HepG2 (cell line): ENCODE measurements around the gene DNMT1. TPM values are rescaled to one million over a fixed set of nuclear protein-coding genes. Genes with fewer than 3 reads are reported as not detected.

ENCODE experiments used
- ATAC-seq: fragments of 200-7000 bp; cut with Tn5 transposase; 3 replicates; pipeline ENCODE4 v1.9.1; 2020; ENCODE audit warnings: mild to moderate bottlenecking, moderate library complexity
- BruUV-seq: library from RNA; stranded (reverse); fragments of 400-500 nt; replicated peaks from 2 replicates; lab custom pipeline; 2021; lab: Mats Ljungman, UMichigan
- CTCF ChIA-PET: fragments of 300-600 bp; formaldehyde crosslinking; extraction: SDS; loops from one replicate; lab custom pipeline; 2021; ENCODE audit warnings: low total read pairs, inconsistent platforms, low intra/inter-chr PET ratio; lab: Yijun Ruan, JAX
- POLR2A ChIA-PET: fragments of 350-600 bp; sonication (Branson Sonifier 250); formaldehyde crosslinking; loops from one replicate; lab custom pipeline; 2020; ENCODE audit warnings: antibody characterized with exemption, inconsistent platforms; lab: Yijun Ruan, JAX
- DNase-seq: peaks from one replicate; pipeline ENCODE4 v3.0.0-alpha.2; 2015; ENCODE audit warnings: low spot score
- FAIRE-seq: peaks from 3 replicates; lab custom pipeline; 2011; peaks lifted over from hg19 to GRCh38; lab: Jason Lieb, UNC
- H2AFZ ChIP-seq: one replicate; pipeline ENCODE4 v1.6.1; 2011; ENCODE audit warnings: low read length, inconsistent platforms
- H3K27ac ChIP-seq: fragments of 300-600 bp; 3 replicates; pipeline ENCODE4 v1.8.0; 2011; ENCODE audit warnings: mixed run types, mild to moderate bottlenecking, mixed read lengths, low read length, inconsistent platforms; ENCODE audit not compliant: insufficient read depth; ENCODE audit errors: extremely low read length
- H3K27me3 ChIP-seq, 2 experiments: fragments of 200-600 bp in 1 of 2; 2 replicates in 1 of 2; 3 replicates in 1 of 2; pipeline versions ENCODE4 v1.6.0 to v1.8.0; 2011; ENCODE audit warnings: low read length in 2 of 2, mild to moderate bottlenecking in 2 of 2, moderate library complexity in 2 of 2, inconsistent platforms in 1 of 2; ENCODE audit not compliant: insufficient read depth in 2 of 2, control insufficient read depth in 1 of 2
- H3K36me3 ChIP-seq, 2 experiments: fragments of 200-600 bp in 1 of 2; replicated peaks in 1 of 2; 2 replicates in 1 of 2; 3 replicates in 1 of 2; pipeline versions ENCODE4 v1.5.1 to v1.8.0; 2011; ENCODE audit warnings: low read length in 2 of 2, inconsistent platforms in 1 of 2; ENCODE audit not compliant: insufficient read depth in 2 of 2, control insufficient read depth in 1 of 2
- H3K4me1 ChIP-seq: 2 replicates; pipeline ENCODE4 v1.5.1; 2012; ENCODE audit warnings: low read length, inconsistent platforms; ENCODE audit not compliant: insufficient read depth
- H3K4me2 ChIP-seq: 2 replicates; pipeline ENCODE4 v1.6.0; 2011; ENCODE audit warnings: low read depth, low read length, inconsistent platforms
- H3K4me3 ChIP-seq, 3 experiments: fragments of 200-600 bp in 1 of 3; sonication (generic), shearing (Covaris generic) in 1 of 3; replicated peaks in 1 of 3; 2 replicates each; pipeline ENCODE4 v1.5.1; 2011 to 2016; ENCODE audit warnings: low read length in 3 of 3, inconsistent platforms in 2 of 3, low read depth in 2 of 3, mild to moderate bottlenecking in 2 of 3, control low read depth in 1 of 3, mixed read lengths in 1 of 3; ENCODE audit not compliant: insufficient read depth in 1 of 3
- H3K79me2 ChIP-seq: one replicate; pipeline ENCODE4 v1.6.1; 2011; ENCODE audit warnings: low read length, inconsistent platforms; ENCODE audit not compliant: insufficient read depth
- H3K9ac ChIP-seq: 2 replicates; pipeline ENCODE4 v1.6.0; 2011; ENCODE audit warnings: mild to moderate bottlenecking, low read depth, low read length, inconsistent platforms; ENCODE audit not compliant: insufficient read depth
- H3K9me3 ChIP-seq: 2 replicates; pipeline ENCODE4 v1.5.1; 2012; ENCODE audit warnings: mild to moderate bottlenecking, low read length
- H4K20me1 ChIP-seq: 2 replicates; pipeline ENCODE4 v1.6.0; 2011; ENCODE audit warnings: inconsistent platforms, mild to moderate bottlenecking, low read length, moderate library complexity; ENCODE audit not compliant: insufficient read depth
- AGO1 ChIP-seq: fragments of 200-400 bp; formaldehyde crosslinking; IDR thresholded peaks from 2 replicates; pipeline ENCODE4 v1.6.1; 2017; ENCODE audit warnings: mild to moderate bottlenecking, low read depth, low read length, moderate library complexity; ENCODE audit not compliant: poor library complexity, severe bottlenecking
- CCDC6 ChIP-seq: sonication (generic); formaldehyde crosslinking; IDR thresholded peaks from 2 replicates; pipeline ENCODE4 v1.8.1; 2022; ENCODE audit warnings: mild to moderate bottlenecking, missing genetic modification reagents, moderate library complexity
- CHCHD3 ChIP-seq: sonication (generic); formaldehyde crosslinking; IDR thresholded peaks from 2 replicates; pipeline ENCODE4 v1.8.0; 2022; ENCODE audit warnings: mild to moderate bottlenecking, missing genetic modification reagents, moderate library complexity
- IRF2 ChIP-seq: IDR thresholded peaks from 2 replicates; pipeline ENCODE4 v1.6.1; 2018; ENCODE audit warnings: missing genetic modification reagents, missing compliant biosample characterization
- LCORL ChIP-seq, 2 experiments: fragments of 450-650 bp in 1 of 2; sonication (generic) in 1 of 2; formaldehyde crosslinking in 1 of 2; IDR thresholded peaks; 2 replicates each; pipeline versions ENCODE4 v1.5.0 to v1.6.1; 2017 to 2020; ENCODE audit warnings: antibody characterized with exemption in 1 of 2, missing genetic modification reagents in 1 of 2
- MIER3 ChIP-seq: IDR thresholded peaks from 2 replicates; pipeline ENCODE4 v1.6.1; 2016; ENCODE audit warnings: missing compliant biosample characterization, borderline replicate concordance
- REL ChIP-seq: sonication (generic); formaldehyde crosslinking; conservative IDR thresholded peaks from 2 replicates; pipeline ENCODE4 v1.8.0; 2022; ENCODE audit warnings: mild to moderate bottlenecking, missing genetic modification reagents, moderate library complexity
- RXRA ChIP-seq: sonication (generic); formaldehyde crosslinking; IDR thresholded peaks from 2 replicates; pipeline ENCODE4 v1.5.1; 2020; ENCODE audit warnings: missing genetic modification reagents
- SATB2 ChIP-seq: sonication (generic); formaldehyde crosslinking; IDR thresholded peaks from 2 replicates; pipeline ENCODE4 v1.5.0; 2020; ENCODE audit warnings: missing genetic modification reagents
- SYNCRIP ChIP-seq: fragments of 200-400 bp; formaldehyde crosslinking; IDR thresholded peaks from 2 replicates; pipeline ENCODE4 v1.6.1; 2018; ENCODE audit warnings: mild to moderate bottlenecking, low read depth, low read length; ENCODE audit not compliant: insufficient read depth
- U2AF1 ChIP-seq: fragments of 200-400 bp; formaldehyde crosslinking; optimal IDR thresholded peaks from 2 replicates; pipeline ENCODE3; 2017; ENCODE audit warnings: mild to moderate bottlenecking, low read depth, low read length
- YY1 ChIP-seq: IDR thresholded peaks from 2 replicates; pipeline ENCODE4 v1.6.1; 2011; ENCODE audit warnings: low read length, low read depth, moderate library complexity, mild to moderate bottlenecking; ENCODE audit not compliant: insufficient read depth, insufficient replicate concordance
- ZHX1 ChIP-seq: sonication (generic); formaldehyde crosslinking; IDR thresholded peaks from 2 replicates; pipeline ENCODE4 v1.8.1; 2022; ENCODE audit warnings: low read depth, mild to moderate bottlenecking, missing genetic modification reagents
- ZNF616 ChIP-seq: sonication (generic); formaldehyde crosslinking; IDR thresholded peaks from 2 replicates; pipeline ENCODE4 v1.5.0; 2020; ENCODE audit warnings: low read depth, mild to moderate bottlenecking, missing genetic modification reagents
- ZNF740 ChIP-seq: sonication (generic); formaldehyde crosslinking; IDR thresholded peaks from 2 replicates; pipeline ENCODE4 v1.4.0; 2020; ENCODE audit warnings: missing genetic modification reagents
- ZNF761 ChIP-seq: sonication (generic); formaldehyde crosslinking; conservative IDR thresholded peaks from 2 replicates; pipeline ENCODE4 v1.4.0; 2020; ENCODE audit warnings: mild to moderate bottlenecking, missing genetic modification reagents
- WGBS: methylation state at CpG from one replicate; pipeline ENCODE4 v1.1.6; 2017; ENCODE audit warnings: low lambda C conversion rate; 5-methylcytosine and 5-hydroxymethylcytosine counted together
- in situ Hi-C: cut with HindIII; loops from 2 replicates; pipeline ENCODE4 v1.10.0; 2017; ENCODE audit warnings: low pct_unique_long_range_greater_than_20kb; ENCODE audit not compliant: extremely low pct_ligation_motif_present
- intact Hi-C: fragments of 100-400 bp; cut with micrococcal nuclease; formaldehyde crosslinking; loops from one replicate; pipeline ENCODE4 v1.10.0; 2022; ENCODE audit not compliant: unreplicated experiment
- polyA plus RNA-seq, 8 experiments: library from polyadenylated mRNA; depleted of rRNA in 3 of 8; stranded (reverse) in 7 of 8; unstranded in 1 of 8; fragments of >200 nt; fragmentation: Illumina TruSeq in 4 of 8; extraction: Trizol in 4 of 8; gene quantifications; 2 replicates each; pipeline versions ENCODE4 v1.2.1 to v1.2.3, GENCODE V29; 2011 to 2016; ENCODE audit warnings: low read depth in 4 of 8, missing spikeins in 1 of 8, mixed read lengths in 1 of 8; ENCODE audit not compliant: insufficient read depth in 1 of 8
- total RNA-seq, 5 experiments: library from RNA; depleted of rRNA; stranded (reverse); fragments of >200 nt; fragmentation: Illumina TruSeq; extraction: Trizol; gene quantifications; 2 replicates each; pipeline ENCODE4 v1.2.3, GENCODE V29; 2016; ENCODE audit warnings: low read depth in 1 of 5
- TF ChIP-seq, protein P1 (sequence below): sonication (generic); formaldehyde crosslinking; IDR thresholded peaks from 2 replicates; pipeline ENCODE4 v1.5.1; 2020; ENCODE audit warnings: mild to moderate bottlenecking, missing genetic modification reagents, borderline replicate concordance

DNMT1 gene
- total and polyA plus RNA-seq, 2 of the 13 experiments (the other 11 are each of a cell fraction or from before 2014, with no cell fraction given): 31.2 to 91.1 TPM

DNA sequence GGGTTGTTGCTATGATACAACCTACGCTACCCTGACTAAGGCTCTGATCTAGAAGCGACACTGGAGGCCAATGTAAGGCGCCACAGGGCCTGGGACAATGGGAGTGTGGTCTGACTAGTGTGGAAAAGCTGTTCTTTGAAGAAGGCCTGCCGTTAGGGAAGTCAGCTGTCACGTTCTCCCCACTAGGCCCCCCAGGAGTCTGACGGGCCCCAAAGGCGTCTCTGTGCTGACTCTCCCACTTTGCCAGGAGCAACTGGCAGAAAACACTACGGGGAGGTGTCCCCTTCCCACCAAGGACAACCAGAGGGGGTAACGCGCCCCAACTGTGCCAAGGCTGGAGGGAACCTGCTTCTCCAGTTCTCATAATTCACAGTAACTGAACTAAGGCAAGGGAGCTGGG lies 49.7 kb downstream of the DNMT1 start:
- Histone ChIP-seq H3K27ac (no peak overlapping the region), H3K9ac (no peak overlapping the region), H3K4me2 (no peak overlapping the region), H2AFZ (no peak overlapping the region), H3K27me3 (no peaks in the 10 kb centered on the region), H4K20me1 (no peaks in the 10 kb centered on the region), H3K79me2 (no peaks in the 10 kb centered on the region), H3K9me3 (no peaks in the 10 kb centered on the region), H3K36me3 (peaks cover 34 to 82% of the 10 kb centered on the region in 2 experiments), H3K4me3 (no peak overlapping the region), H3K4me1 (no peaks in the 10 kb centered on the region)
- intact Hi-C loops (no loop called here), in situ Hi-C loops (no loop called here)
- BruUV-seq: no TSS peak
- ATAC-seq: no peak
- WGBS: 96% methylated on average over 5 of the region's 10 CpGs
- FAIRE-seq: no peak
- no peak for DNase-seq
- ChIA-PET POLR2A (no interaction called here), CTCF (no interaction called here)
- TF ChIP-seq LCORL (IDR thresholded peaks at IDR 0.05) (no peak), LCORL (CRISPR knock-in tag; IDR thresholded peaks at IDR 0.05) (no peak), AGO1 (no peak), RXRA (CRISPR knock-in tag) (no peak), REL (CRISPR knock-in tag) (no peak), ZHX1 (CRISPR knock-in tag) (no peak), ZNF616 (CRISPR knock-in tag) (no peak), IRF2 (CRISPR knock-in tag) (no peak), SYNCRIP (no peak), CHCHD3 (CRISPR knock-in tag) (no peak), ZNF740 (CRISPR knock-in tag) (no peak), ZNF761 (CRISPR knock-in tag) (no peak), CCDC6 (no peak), MIER3 (CRISPR knock-in tag) (no peak), SATB2 (CRISPR knock-in tag) (no peak), YY1 (no peak), U2AF1 (no peak)
- TF ChIP-seq, protein P1, sequence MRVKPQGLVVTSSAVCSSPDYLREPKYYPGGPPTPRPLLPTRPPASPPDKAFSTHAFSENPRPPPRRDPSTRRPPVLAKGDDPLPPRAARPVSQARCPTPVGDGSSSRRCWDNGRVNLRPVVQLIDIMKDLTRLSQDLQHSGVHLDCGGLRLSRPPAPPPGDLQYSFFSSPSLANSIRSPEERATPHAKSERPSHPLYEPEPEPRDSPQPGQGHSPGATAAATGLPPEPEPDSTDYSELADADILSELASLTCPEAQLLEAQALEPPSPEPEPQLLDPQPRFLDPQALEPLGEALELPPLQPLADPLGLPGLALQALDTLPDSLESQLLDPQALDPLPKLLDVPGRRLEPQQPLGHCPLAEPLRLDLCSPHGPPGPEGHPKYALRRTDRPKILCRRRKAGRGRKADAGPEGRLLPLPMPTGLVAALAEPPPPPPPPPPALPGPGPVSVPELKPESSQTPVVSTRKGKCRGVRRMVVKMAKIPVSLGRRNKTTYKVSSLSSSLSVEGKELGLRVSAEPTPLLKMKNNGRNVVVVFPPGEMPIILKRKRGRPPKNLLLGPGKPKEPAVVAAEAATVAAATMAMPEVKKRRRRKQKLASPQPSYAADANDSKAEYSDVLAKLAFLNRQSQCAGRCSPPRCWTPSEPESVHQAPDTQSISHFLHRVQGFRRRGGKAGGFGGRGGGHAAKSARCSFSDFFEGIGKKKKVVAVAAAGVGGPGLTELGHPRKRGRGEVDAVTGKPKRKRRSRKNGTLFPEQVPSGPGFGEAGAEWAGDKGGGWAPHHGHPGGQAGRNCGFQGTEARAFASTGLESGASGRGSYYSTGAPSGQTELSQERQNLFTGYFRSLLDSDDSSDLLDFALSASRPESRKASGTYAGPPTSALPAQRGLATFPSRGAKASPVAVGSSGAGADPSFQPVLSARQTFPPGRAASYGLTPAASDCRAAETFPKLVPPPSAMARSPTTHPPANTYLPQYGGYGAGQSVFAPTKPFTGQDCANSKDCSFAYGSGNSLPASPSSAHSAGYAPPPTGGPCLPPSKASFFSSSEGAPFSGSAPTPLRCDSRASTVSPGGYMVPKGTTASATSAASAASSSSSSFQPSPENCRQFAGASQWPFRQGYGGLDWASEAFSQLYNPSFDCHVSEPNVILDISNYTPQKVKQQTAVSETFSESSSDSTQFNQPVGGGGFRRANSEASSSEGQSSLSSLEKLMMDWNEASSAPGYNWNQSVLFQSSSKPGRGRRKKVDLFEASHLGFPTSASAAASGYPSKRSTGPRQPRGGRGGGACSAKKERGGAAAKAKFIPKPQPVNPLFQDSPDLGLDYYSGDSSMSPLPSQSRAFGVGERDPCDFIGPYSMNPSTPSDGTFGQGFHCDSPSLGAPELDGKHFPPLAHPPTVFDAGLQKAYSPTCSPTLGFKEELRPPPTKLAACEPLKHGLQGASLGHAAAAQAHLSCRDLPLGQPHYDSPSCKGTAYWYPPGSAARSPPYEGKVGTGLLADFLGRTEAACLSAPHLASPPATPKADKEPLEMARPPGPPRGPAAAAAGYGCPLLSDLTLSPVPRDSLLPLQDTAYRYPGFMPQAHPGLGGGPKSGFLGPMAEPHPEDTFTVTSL (CRISPR knock-in tag): no peak
